ENCODE results near the gene SMCHD1.

DNA sequence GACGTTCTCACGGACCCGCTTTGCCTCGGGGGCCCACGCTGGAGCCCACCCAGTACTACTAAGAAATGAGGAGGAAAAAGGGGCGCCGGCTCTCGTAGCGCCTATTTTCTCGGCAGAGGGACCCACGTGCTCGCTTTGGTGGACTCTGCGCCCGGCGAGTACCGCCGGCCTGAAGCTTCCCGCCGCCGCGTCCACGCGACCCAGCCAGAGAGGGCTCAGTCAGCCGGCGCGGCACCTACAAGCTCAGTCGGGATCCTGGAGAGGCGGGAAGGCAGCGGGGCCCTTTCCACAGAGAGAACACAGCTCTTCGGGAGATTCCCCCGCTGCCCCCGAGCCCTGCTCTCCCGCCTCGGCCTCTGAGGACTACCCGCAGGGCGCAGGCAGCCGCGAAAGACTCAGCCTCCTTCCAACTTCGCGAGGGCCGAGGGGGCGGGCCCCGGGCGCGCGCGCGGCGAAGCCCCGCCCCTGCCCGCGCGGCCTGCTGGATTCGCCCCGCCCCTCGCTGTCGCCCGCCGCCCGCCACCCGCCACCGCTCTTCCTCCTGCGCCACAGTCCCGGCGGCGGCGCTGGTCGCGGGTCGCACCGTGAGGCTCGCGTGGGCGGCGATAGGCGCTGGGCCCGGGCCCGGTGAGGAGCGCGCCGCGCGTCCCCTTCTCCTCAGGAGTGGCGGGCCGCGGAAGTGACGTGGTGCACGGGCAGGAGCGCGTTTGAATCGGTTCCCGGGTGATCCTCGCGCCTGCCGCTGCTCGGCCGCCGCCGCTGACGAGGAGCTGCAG is at the start of gene SMCHD1:
- TF ChIP-seq, protein P1, sequence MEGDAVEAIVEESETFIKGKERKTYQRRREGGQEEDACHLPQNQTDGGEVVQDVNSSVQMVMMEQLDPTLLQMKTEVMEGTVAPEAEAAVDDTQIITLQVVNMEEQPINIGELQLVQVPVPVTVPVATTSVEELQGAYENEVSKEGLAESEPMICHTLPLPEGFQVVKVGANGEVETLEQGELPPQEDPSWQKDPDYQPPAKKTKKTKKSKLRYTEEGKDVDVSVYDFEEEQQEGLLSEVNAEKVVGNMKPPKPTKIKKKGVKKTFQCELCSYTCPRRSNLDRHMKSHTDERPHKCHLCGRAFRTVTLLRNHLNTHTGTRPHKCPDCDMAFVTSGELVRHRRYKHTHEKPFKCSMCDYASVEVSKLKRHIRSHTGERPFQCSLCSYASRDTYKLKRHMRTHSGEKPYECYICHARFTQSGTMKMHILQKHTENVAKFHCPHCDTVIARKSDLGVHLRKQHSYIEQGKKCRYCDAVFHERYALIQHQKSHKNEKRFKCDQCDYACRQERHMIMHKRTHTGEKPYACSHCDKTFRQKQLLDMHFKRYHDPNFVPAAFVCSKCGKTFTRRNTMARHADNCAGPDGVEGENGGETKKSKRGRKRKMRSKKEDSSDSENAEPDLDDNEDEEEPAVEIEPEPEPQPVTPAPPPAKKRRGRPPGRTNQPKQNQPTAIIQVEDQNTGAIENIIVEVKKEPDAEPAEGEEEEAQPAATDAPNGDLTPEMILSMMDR (conservative IDR thresholded peaks at IDR 0.05; ENCODE audit: low read depth, low read length): no peak
- TF ChIP-seq EZH2phosphoT487 (IDR thresholded peaks at IDR 0.05; ENCODE audit: borderline replicate concordance, low read length): peak; percentile 96
